ENCODE measurements around the gene ENHO.

The ENHO gene

DNA sequence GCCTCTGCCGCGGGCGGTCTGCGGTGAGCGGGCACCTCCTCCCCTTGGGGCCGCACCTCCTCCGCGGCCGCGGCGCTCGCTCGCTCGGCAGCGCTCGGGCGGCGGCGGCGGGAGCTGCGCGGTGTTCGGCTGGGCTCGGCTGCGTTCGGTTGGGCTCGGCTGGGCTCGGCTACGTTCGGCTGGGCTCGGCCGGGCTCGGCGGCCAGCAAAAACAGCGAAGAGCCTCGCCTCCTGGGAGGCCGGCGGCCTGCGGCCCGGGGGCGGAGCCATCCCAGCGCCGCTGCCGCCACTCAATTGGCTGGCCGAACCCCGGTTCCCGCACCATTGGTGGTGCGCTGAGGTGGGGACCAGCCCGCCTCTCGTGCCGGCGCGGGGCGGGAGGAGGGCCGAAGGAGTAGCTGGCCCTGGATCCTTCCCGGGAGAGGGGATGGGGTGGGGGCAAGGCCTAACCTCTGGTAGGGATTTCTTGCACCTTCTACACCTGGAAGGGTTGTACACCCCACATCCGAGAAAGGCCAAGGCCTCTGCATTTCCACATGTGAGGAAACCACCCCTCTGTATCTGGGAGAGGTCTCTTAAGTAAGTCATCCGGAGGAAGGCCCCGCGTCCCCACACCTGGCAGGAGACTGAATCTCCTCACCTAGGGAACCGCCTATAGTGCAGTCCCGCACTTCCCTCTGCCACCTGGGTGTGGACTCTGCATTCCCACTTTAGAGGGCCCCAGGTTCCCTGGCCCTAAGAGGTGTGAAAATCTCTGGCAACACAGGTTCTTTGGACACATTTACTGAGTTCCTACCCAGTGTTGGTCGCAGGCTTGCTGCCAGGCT is at the start of gene ENHO:
ENHO (minus strand) TSS at position 20 of the 827 bp plus-strand sequence. CDS start 1,295 bp downstream, outside the sequence.
- peak; percentile 77 to 79 (median 78) for DNase-seq

DNA sequence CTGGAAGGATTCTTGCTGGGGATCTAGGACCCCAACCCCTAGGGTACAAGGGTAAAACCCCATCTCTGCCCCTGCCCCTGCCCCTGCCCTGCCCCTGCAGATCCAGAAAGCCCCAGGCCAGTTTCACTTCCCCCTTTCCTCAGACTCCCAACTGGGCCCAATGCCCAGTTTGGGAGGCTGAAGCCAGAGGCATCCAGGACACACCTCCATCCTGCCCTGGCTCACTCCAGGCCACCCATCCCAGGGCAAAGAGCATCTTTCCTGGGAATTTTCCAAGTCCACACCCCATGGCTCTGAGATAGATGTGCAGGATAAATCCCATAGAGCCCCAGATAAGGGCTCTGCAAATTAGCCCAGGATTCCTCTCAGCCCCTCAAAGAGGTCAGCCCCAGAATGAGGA is 49.3 kb upstream of the ENHO start:
- DNase-seq, result no peak

DNA sequence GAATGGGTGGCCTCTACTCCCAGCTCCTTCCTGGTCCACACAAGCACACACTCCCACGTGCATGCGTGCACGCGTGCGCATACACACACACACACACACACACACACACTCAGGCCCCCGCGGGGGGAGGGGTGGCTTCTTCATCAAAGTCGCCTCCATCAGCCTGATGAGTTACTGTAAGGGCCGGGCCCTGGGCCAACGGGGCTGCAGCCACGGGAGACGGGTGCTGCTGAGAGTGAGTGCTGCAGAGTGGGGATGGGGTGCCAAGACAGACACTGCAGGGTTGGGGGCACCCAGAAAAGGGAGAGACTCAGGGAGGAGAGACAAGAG is 48.7 kb upstream of the ENHO start:
- DNase-seq, result no peak

DNA sequence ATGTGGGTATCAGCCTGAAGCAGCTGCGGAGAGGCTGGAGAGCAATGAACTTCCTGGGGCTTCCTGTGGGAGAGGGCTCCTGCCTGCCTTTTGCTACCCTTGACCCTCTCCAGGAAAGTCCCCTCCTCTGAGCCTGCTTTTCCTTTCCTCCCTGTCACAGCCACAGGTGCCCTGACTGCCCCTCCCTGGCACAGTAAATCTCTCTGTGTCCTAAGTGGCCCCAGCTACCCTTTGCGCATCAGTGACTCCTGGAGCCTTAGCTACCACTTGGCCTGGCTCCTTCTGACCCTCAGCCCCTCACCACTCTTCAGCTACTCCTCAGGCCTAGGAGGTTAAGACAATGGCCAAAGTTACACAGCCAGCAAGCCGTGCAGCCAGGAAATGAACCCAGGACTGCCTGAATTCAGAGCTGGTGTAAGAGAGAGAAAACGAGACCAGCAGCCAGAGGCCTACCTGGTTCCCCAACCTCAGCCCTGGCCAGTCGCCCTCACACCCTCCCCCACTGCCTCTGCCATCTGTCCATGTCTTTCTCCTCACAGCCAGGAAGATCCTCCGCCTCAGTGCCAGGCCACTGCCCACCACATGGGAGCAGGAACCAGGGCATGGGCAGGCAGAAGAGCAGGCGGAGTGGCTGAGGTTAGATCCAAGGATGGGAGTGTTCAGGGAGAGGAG is 48.2 kb upstream of the ENHO start:
- DNase-seq, result no peak

DNA sequence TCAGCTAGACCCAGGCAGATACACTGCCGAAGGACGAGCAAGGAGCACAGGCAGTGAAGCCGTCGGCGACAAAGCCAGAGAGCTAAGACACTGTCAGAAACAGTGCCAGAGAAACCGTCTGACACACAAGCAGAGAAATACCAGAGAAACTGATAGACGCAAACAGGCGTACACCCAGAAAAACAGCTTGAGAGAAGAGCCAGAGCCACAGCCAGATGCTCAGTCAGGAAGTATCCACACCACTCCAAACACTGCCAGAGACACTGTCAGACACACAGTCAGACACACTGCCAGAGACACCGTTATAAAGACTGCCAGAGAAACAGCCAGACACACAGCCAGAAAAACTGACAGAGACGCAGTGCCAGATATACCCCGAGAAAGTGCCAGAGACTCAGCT is 47.6 kb upstream of the ENHO start:
- no peak for DNase-seq

DNA sequence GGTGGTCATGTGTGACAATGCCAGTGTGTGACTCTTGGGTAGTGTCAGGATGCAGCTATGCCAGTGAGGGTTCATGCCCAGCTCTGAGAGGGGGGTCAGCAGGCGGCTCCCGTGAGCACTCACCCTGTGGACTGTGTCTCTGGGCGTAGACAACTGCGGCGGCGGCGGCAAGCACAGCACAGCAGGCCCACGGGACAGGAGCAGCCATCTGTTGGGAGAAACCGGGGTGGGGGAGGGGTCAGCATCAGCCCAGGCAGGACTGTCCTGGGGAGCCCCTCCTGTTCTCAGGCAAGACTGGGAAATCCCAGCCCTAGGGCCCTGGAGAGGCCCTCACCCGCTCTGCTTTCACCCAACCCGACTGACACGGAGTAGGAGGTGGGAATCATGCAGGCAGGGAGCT is 46.0 kb upstream of the ENHO start:
- no peak for DNase-seq

DNA sequence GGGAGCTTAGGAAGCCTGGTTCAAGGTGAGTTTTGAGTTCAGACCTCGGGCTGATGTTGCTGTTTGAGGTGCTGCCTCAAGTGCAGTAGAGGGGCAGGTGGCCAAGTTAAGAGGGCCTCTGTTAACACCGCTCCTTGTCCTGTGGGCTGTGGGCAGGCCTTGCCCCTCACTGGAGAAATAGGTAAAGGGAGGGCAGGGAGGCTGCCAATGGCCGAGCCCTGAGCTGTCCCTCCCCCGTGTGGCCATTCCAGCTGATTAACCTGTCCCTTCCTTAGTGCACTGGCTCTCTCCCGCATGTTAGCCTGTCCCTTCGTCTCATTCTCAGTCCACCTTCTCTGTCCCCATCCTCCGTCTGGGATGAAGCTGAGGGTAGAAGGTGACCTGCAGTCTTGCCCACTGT is 45.3 kb upstream of the ENHO start:
- no peak for DNase-seq

DNA sequence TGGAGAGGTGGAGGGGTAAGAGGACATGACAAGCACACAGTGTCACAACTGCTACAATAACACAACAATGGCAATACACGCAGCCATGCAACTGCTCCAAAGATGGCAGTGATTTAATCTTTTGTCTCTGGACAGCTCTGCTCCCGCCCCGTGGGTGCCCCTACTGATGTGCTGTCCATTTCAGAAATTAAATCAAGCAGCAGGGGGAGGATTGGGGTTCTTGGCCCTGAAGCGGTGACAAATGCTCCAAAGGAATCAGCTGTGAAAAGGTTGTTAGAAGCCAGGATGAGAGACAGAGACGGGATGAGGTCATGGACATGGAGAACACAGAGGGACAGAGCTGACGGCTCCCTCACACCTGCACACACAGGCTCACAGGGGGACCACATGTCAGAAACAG is 44.2 kb upstream of the ENHO start:
- DNase-seq, result no peak

DNA sequence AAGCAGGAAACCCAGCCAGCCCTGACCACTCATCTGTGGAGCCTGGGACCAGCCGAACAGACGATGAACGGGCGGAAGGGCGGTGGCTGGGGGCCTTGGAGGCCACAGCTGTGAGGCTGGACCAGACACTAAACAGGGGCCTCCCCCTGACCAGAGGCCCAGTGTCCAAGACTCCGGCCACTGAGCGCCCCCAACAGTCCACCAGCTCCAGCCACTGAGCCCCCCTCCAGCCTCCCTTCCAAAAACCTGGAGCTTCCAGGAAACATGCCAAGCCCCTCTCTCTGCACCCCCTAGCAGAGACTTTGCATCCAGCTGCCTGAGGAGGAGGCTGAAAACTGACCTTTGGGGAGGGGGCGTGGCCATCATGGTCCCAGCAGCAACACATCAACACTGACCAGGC is 43.5 kb upstream of the ENHO start:
- no peak for DNase-seq

DNA sequence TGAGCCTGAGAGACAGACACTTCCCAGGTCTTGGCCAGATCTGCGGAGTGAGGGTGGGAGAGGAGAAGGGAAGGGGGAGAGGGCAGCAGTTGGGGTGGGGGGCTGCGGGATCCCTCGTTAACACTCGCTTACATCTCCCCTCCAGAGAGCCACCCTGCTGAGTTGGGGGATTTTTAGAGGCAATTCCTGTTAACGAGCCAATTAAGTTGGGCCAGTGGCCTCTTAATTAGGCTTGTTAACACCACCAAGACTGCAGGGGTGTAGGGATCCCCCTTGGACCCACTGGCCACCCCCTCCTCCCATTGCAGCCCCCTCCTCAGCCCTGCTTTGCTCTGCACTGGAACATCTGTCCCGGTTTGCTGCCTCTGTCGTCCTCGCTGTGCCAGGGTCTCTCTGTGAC is 43.1 kb upstream of the ENHO start:
- no peak for DNase-seq

DNA sequence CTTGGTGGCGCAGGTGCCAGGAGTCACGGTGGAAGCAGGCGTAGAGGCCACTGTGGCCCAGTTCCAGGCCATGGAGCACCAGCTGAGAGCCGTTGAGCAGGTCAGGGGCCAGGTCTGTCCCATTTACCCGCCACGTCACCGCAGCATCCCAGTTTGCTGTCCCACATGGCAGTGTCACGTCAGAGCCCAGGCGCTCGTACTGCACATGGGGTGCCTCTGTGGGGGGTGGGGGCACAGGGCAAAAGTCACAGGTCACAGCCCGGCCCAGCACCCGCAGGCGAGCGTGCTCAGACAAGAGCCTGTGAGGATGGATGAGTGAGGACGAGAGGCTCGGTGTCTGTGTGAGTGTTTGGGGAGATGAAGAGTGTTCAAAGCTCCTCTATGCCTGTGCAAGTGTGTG is 41.8 kb upstream of the ENHO start:
- no peak for DNase-seq

DNA sequence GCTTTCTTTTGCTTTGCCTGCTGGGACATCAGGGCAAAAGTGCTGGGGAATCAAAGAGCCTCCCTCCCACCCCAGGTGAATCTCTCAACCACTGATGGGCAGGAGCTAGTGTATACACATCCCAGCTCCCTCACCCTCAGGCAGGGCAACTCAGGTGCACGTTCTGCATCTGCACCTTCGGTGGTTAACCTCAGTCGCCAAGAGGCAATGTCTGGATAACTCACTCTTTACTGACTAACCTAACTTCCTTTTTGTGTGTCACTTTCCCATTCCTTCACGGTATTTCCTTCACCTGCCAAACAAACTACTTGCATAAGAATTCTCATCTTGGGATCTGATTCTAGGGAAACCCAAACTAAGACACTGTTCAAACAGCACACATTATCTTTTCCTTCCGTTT is 40.5 kb upstream of the ENHO start:
- DNase-seq, result no peak

DNA sequence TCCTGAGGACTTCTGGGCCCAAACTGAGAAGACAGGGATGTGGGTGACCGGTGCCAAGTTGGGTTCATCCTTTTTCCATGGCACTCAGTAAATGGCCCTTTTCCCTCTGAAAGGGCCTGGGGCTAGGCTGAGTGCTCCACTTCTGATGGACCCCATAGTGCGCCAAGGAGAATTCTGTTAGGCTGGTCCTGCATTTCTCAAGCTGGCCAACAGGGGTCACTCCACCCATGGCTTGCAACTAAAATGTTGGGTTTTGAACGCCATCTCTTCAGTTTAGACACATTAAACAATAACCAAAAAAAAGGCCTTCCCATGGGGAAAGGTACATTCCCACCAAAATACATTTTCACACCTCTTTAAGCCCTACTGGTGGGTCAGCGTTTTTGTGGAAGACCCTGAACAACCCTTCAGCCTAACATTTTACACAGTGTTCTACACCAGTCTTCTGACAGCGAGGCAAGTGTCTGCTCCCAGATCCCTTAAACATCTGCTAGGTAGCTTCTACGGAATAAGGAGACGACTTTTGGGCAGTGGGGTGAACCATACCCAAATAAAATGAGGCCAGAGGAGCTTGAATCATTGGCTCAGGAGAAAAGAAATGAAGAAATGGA is 39.5 kb upstream of the ENHO start:
- peak in 1 of 4 experiments; percentile 4 for DNase-seq

DNA sequence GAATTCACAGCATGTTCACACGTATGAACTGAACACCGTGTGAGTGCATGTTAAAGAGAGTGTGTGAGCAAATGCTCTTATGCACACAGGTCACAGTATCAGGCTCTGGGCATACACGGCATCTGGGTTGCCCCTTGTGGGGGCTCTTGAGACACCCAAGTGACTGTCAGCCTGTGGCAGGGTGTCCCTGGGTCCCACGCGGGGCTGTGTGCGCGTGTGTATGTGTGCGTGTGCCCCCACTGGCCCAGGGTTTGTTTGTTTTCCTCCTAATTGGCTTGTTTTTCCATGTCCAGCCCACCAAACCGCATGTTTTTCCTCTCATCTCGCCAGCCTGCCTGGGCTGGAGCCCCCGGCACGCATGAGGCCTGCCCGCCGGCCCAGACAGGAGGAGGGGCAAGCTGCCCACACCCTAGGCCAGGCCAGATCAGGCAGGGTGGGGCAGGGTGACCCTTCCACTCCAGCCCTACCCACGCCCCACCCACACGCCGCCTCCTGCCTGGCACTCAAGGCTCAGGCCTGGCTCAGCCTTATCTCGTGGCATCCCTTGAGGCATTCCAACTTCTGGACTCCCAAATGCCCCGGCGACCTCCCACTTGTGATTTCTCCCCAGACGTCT is 37.9 kb upstream of the ENHO start:
- DNase-seq, result no peak

DNA sequence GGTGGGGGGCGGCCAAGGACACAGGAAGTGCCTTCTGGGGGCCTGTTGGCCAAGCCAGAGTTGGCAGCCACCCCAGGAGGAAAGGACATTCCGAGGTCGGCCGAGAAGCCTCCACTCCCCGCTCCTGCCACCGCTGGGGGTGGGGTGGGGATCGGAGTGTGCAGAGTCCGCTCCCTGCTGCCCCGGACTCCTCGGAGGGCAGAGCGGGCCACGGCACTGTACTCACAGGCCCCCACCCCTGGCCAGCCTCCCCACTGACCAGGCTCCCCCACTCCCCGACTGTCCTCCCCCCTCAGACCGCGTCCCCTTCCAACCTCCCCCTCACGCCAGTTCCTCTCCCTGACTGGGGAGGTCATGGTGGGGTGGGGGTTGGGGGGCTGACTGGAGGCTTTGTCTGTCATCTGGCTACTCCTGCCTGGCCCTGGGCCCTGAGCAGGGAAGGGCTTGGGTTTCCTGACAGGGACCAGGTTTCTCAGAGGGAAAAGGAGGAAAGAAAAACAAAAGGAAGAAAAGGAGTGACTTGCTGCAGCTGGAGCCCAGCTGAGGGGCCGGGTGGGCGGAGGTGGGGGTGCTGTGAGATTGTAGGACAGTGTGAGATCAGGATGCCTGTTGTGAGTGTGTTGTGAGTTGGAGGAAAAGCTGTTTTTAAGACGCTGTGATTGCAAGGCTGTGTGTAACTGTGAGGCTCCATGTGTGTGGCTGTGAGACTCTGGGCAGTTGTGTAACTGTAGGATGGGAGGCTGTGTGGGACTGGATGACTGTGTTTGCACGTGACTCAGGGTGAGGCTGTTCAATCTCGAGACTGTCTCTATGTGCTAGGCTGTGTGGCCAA is 37.0 kb upstream of the ENHO start:
- no peak for DNase-seq

DNA sequence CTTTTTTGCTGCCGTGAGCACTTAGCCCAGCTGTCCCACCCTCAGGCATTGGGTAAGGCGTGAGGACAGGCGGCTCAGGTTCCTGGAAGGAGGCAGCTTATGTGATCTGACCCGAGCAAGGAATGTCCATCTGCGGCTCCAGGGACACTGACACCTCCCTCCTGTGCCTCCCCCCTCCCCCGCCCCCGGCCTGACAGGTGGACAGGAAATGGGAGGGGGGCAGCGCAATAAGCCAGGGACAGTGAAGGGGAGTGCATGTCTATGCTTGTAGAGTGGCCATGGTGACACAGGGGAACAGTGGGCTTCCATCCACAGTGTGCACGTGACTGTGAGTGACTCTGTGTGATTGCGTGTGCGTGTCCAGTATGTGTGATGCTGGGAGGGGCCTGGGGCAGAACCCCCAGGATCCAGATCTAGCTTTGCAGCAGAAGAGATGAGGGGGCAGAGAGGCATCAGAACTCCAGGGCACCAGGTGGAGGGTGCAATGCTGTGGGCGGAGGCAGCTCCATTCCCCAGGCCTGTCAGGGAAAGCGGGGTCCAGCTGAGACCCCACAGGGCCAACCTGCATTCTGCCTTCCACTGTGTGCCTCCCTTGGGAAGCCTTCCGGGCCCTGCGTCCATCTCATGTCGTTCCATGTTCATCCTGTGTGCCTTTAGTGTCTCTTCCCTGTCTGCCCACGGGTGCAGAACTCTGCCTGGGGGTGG is 36.3 kb upstream of the ENHO start:
- DNase-seq, result no peak

DNA sequence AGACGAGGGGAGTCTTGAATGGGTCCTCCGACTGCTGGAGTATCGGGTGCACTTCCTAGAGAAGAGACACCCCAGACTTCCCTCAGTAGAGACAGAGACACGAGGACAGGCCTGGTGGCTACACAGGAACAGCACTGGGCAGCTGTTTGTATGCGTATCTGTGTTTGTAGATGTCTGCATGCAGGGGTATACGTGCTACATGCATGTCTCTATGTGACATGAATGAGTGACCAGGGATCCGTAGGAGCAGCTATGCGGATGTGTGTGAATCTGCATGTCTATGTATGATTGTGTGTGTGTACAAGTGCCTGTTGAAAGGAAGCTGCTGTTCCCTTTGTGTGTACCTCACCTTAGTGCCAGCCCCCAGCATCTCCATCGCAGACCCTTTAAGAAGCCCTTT is 35.6 kb upstream of the ENHO start:
- DNase-seq, result no peak

DNA sequence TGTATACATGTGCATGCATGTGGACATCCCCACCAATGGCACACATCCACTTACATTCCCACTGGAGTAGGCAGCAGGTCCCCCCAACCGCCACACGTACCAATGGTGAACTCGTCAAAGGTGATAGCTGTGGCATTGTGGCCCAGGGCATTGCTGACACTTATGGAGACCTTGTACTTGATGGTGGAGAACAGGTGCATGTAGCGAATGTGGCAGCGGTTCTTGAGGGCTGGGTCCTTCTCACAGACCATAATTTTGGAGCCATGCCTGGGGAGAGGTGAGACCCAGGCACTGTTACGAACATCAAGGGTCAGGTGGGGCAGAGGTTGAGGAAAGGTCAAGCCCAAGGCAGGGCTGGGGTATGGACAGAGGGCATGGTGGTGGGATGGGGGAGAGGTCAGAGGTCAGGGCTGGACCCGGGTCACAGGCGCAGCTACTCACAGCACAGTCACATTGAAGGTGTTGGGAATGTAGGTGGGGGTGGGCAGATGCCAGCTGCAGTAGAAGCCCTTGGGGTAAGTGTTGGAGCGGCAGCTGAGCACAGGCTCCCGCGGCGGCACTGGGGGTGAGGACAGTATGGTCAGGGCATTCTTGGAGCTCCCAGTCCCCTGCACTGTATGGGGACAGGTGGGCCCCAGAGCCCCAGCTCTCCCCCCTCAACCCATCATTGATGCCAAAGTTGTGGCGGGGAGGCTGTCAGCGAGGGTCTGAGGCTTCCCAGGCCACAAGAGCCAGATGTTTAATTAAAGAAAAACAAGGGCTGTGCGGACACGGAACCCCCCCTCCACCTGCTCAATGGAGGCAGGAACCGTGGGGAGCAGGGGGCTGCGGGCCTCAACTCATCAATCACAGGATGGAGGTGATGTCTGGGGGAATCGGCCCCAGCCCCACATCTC is 34.9 kb upstream of the ENHO start:
- no peak for DNase-seq

DNA sequence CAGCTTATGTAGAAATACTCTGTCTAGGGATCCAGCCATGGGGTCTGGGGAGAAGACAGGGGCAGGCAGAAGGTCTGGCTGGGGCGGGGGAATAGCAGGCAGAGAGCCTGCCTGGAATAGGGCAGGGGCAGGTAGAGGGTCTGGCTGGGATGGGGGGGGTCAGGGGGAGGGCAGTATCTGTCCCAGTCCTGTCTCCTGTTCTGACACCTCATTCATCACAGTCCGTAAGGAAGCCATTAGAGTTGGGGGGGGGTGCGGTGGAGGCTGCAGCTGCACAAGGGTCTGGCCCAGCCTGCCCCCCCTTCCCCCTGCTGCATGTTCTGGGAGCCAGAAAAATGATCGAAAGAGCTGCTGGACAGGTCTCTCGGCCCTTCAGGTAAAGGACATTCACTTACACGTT is 34.2 kb upstream of the ENHO start:
- no peak for DNase-seq

DNA sequence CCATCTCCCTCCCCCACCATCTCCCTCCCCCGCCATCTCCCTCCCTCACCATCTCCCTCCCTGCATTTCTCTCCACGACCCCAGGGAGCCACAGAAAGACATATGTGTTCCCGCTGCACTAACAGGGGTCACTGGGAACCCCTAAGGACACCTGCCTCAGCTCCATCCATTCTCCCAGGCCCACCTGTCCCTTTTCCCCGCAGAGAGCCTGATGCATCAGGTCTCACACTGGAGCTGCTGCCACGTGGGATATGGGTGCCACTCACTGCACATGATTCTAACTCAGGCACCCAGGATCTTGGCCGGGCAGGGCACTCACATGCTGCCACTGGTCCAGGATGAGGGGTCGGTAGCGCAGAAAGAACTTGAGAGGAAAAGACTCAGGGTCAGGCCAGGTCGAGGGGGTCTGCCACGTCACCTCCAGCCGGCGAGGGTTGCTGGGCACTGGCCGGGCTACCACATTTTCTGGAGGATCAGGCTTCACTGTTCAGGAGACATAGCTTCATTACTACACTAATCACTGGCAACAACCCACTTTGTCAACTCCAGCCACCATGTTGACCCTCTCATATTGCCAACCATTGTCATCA is 33.2 kb upstream of the ENHO start:
- DNase-seq, result no peak

DNA sequence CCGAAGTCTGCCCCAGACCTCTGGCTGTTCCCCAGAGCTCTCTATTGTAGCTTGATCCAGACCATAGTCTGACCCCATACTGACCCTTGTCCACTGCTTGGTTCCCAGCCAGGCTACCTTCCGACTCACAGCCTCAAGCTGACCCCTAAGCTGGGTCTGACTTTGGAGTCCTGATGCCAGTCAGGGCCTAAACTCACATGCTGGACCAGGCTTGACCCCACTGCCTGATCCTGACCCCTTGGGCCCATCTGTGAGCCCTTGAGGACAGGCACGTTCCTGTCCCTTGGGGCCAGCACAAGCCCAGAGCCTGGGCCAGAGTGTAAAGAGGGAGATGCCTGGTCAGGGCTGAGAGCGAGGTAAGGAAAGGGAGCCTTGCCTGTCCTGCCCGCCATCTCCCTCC is 32.7 kb upstream of the ENHO start:
- no peak for DNase-seq
